HG02884 (cell line): ENCODE data around the gene PPME1.

Experiments
- ATAC-seq: cut with Tn5 transposase; IDR thresholded peaks from one replicate; pipeline ENCODE4 v1.9.1; 2021; ENCODE audit warnings: mild to moderate bottlenecking, moderate library complexity; ENCODE audit not compliant: unreplicated experiment

PPME1 gene

GRCh38 chr11:74278103-74278502, 107.0 kb downstream of the PPME1 start:
- no peak for ATAC-seq

- no peak for ATAC-seq
These were observed 107.7 kb downstream of the PPME1 start for GRCh38 chr11:74278721-74279161.

- no peak for ATAC-seq
These were observed 108.2 kb downstream of the PPME1 start for GRCh38 chr11:74279256-74279655.

- ATAC-seq = no peak
These were observed 109.4 kb downstream of the PPME1 start for GRCh38 chr11:74280494-74280893.

GRCh38 chr11:74282421-74282820, 111.3 kb downstream of the PPME1 start:
- no peak for ATAC-seq

GRCh38 chr11:74282914-74283371, 111.9 kb downstream of the PPME1 start:
- ATAC-seq = no peak

- ATAC-seq = no peak
These were observed 112.6 kb downstream of the PPME1 start for GRCh38 chr11:74283580-74284180.

- no peak for ATAC-seq
These were observed 113.4 kb downstream of the PPME1 start for GRCh38 chr11:74284466-74284865.

- ATAC-seq = no peak
These were observed 117.1 kb downstream of the PPME1 start for GRCh38 chr11:74288161-74288560.

GRCh38 chr11:74288911-74289310, 117.8 kb downstream of the PPME1 start:
- no peak for ATAC-seq

- no peak for ATAC-seq
These were observed 126.4 kb downstream of the PPME1 start for GRCh38 chr11:74297484-74297883.

- ATAC-seq = no peak
These were observed 127.9 kb downstream of the PPME1 start for GRCh38 chr11:74299015-74299414.
